ENCODE data around the gene ENDOV.
A peak's percentile ranks its signal among the peaks of the same experiment; 100 is the strongest.

ENDOV gene

GRCh38 chr17:80449930-80450576 is 35.1 kb downstream of the ENDOV start:
- DNase-seq (ENCODE audit: low read depth in 2 of 2), result no peak

- DNase-seq (ENCODE audit: low read depth in 2 of 2), result no peak
Observed at GRCh38 chr17:80451104-80451775, 36.3 kb downstream of the ENDOV start.

- DNase-seq (ENCODE audit: low read depth in 2 of 2), result no peak
Observed at GRCh38 chr17:80452173-80452915, 37.4 kb downstream of the ENDOV start.

DNA sequence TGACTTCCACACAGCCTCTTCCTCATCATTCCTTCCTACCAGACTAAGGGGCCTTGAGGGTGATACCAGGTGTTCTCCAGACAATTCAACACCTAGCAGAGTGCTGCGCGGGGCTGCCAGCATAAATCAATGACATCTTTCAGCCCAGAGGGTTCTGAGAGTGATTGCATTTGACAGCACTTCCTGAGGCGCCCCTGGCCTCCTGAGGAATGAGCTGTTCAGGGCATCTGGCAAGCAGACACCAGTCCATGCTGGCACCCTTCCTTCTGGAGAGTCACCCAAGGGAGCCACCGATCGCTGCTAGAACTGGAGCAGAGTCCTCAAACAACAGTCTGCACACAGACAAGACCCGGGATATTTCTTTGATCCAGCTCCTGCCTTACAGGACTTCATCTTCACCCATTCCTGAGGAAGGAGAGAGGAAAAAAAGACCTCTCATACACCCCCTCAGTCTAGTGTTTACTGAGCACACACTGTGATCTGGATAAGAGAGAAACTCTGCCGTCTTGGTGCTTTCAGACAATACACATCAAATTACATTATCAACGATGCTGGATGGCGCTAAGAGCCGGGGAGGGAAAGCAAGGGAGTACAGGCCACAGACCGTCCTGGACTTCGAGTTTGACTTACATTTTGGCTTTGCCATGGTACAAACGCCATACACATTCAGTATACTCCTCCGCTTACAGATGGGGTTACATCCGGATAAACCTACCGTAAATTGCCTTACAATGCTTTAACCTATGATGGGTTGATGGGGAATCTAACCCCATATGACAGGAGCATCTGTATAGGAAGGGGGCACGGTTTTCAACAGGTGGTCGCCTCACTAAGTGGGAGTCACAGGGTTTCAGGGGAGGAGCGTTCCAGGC is 38.4 kb downstream of the ENDOV start:
- no peak for DNase-seq (ENCODE audit: low read depth in 2 of 2)

- no peak for DNase-seq (ENCODE audit: low read depth in 2 of 2)
Observed at GRCh38 chr17:80453998-80454556, 39.1 kb downstream of the ENDOV start.

DNA sequence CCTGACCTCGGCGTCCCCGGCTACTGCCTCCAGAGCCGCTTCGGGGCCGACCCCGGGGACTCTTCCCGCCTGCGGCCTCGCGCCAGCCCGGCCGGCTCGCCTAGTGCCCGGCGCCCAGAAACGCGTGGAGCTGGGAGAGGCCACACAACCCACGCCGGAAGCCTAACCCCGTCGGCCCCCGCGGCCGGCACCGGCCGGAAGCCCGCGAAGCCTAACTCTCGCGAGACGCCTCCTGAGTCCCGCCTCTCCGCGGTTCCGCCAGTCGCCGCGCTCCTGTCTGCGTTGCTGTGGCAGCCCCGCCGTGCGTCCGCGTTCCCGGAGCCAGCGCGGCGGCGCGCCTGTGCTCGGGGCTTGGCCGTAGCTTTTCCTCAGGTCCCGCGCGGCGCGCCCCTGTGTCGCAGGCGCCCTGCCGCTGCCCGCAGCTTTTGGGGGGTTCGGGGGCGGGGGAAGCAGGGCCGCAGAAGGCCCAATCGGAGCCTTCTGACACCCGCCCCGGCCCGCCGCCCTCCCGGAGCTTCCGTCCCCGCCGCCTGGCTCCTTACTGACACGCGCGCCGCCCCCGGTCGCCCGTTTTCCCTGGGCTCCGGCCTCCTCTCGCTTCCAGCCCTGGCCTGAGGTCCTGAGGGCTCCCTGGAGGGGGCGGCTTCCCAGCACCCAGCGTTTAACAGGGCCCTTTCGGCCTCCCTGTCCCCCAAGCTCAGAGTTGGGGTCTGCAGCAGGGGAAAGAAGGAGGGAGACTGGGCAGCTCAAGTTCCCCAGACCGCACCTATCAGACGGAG is 39.8 kb downstream of the ENDOV start:
- peak; percentile 92 for DNase-seq (ENCODE audit: low read depth in 2 of 2)

DNA sequence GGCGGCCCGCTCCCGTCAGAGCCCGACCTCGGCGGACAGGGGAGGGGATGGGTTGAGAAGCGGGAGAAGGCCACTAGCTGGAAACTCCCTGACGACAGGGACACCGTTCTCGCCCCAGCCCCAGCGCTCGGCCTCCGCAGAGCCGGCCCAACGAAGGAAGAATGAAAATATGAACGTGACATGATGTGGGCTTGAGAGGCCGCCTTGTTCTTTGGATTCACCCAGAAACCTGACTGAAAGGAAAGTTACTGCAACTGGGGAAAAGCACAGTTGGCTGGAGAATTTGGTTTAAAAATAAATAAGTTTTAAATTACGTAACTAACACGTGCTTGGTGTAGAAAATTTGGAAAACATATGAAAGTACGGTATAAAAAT is 40.4 kb downstream of the ENDOV start:
- peak in 1 of 2 donors; percentile 17 for DNase-seq (ENCODE audit: low read depth in 2 of 2)

DNA sequence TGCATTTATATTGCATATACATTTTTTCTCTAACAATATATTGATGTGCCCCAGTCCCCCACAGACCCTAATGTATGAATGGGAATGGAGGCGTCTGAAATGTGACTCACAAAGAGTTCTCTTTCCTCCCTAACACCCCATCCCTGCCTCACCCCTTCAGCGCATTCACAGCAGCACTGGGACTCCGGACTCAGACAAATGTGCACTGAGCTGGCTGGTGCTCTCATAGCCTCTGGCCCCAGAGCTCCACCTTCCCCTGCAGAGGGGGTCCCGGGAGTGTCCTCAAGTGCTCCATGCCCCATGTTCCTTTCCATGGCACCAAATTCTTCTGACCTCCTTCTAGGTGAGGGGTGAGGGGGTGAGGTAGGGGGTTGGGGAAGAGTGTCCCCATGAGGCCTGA is 40.8 kb downstream of the ENDOV start:
- DNase-seq (ENCODE audit: low read depth in 2 of 2), result no peak

GRCh38 chr17:80456465-80457235 is 41.7 kb downstream of the ENDOV start:
- DNase-seq (ENCODE audit: low read depth in 2 of 2), result no peak

DNA sequence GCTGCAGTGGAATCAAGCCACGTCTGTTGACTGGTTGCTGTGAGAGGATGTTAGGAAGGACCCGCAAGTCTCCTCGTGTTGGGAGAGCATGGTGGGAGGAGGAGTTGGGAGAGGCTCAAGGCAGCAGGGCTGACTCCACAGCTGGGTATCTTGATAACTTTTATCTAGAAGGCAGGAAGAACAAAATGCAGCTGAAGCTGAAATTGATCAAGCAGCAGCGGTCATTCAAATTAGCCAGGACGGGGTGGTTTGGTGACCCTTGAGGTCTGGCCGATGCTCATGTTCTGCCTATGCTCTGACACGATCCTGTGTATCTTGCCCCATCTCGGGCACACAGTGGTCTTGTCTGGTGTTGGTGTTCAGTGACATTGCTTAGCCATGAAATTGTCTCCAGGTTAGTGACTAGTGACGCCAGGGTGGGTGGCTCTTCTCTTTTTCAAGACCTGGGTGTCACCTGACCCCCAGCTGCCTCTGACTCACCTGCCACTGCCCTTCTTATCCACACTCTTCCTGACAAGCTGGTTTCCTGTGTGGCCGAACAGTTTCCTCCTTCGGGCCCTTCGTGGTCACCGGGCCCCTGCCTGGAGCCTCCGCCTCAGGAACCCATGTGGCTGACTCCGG is 42.4 kb downstream of the ENDOV start:
- DNase-seq (ENCODE audit: low read depth in 2 of 2), result no peak

DNA sequence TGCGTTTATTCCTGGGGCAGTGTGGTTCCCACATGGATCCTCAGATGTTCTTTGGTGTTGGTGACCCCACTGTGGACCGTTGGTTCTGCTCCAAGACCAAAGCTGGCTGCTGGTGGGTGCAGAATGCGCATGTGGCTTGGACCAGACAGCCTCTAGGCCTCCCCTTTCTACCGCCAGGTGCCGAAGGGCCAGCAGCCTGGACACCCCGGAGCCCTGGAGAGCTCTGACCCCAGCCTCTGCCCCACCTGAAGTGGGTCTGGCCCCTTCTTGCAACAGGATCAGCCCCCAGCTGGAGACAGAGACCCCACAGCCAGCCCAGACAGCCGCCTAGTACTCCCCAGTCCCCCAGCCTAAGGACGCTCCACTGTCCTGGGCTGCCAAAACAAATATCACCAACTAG is 43.0 kb downstream of the ENDOV start:
- no peak for DNase-seq (ENCODE audit: low read depth in 2 of 2)

DNA sequence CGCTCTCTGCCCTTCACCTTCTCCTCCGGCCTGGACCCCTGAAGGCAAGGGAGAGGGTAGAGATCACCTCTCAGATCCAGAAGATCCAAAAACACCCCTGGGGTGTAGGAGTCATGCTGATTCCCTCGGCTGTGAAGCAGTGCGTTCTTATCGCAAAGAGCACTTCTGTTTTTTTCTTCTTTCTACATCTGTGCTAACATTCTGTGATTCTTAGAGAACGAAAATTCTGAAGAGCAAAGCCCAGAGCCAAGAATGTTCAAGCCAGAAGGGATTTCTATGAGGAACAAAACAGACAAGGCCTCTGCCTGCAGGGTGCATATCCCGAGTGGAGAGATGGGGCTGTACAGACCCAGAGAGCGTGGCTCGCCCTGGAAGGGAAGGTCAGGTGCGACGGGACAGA is 44.3 kb downstream of the ENDOV start:
- no peak for DNase-seq (ENCODE audit: low read depth in 2 of 2)

- no peak for DNase-seq (ENCODE audit: low read depth in 2 of 2)
Observed at GRCh38 chr17:80460429-80460834, 45.5 kb downstream of the ENDOV start.

DNA sequence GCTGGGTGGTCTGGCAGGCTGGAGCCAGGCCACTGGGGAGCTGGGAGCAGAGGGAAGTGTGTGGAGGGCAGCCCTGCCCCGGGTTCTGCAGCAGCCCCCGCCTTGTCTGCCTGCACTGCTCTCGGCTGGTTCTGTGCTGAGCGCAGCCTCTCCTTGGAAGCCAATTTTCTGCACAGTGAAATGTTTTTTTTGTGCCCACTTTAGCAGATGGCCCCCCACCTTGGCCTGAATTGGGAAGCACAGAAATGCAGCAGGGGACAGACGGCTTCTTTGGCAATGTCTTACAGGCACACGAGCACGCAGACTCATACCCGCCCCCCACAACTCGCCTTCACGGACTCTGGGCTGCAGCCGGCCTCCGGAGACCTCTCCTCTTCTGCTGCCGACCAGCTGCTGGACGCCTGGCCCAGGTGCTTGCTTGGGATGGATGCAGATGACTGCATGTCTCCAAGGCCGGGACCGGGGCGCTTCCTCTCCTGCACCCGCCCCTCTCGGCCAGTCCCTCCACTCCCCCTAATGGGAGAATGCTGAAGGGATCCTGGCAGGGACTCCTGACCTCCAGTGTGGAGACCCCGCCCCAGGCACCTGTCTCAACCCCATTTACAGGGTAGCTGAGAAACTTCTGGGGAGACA is 46.7 kb downstream of the ENDOV start:
- no peak for DNase-seq (ENCODE audit: low read depth in 2 of 2)

DNA sequence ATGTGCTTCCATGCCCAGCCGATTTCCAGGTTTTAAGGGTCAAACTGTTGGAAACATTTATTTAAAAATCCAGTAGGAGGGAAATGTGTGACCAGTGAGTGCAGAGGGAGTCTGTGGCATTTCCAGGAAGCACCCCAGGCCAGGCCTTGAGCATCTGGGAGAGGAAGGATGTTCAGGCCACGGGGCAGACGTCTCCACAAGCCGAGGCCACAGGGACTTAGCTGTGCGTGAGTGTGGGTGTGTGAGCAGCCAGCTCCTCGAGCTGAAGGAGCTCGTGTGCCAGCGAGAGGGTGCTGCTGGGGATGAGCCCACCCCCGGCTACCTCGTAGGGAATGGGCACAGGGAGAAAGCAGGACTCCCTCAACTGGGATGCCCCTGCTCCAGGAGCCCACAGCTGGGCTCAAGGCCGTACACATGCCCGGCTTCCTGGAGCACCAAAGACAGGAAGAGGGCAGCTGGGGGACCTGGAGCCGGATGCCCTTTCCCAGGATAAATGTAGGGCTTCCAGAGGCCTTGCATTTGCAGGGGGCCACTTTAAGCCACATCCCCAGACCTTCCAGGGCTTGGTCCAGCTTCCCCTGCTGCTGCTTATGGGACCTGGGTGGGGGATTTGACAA is 48.9 kb downstream of the ENDOV start:
- DNase-seq (ENCODE audit: low read depth in 2 of 2), result no peak

- DNase-seq (ENCODE audit: low read depth in 2 of 2), result no peak
Observed at GRCh38 chr17:80464486-80464885, 49.5 kb downstream of the ENDOV start.

DNA sequence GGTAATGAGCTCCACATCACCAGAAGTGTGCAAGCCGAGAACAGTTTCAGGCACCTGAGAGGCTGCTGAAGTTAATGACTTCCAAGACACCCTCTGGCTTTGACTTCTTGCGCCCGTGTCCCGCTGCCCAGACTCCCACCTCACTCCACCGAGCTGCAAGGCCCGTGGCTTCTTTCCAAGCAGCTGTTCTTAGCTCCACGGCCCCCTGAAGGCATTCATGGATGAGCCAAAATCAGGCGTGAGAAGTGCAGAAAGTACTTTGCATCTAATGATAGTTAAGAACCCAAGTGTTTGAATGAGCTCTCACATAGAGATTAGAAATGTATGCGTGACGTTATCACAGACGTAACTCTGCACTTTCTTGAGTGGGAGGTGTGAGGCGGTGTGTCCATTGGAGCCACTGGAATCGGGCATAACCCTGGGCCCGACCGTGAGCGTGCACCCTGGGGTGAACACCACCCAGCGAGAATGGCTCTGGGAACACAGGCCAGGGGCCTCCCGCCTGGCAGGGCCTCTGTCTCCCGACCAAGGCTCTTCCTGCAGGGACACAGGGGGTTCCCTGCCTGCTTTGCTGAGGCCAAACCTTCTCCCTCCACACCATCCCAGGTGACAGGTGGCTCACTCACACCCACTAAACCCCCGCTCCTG is 50.5 kb downstream of the ENDOV start:
- no peak for DNase-seq (ENCODE audit: low read depth in 2 of 2)

- DNase-seq (ENCODE audit: low read depth in 2 of 2), result no peak
Observed at GRCh38 chr17:80466188-80466705, 51.3 kb downstream of the ENDOV start.
